ENCODE measurements around the gene AFAP1. TPM values are rescaled to one million over a fixed set of nuclear protein-coding genes. Genes with fewer than 3 reads are reported as not detected.

The AFAP1 gene
- total RNA-seq, 1 experiment from 2014 or later = 42.1 TPM

GRCh38 chr4:7987148-7987989 lies 47.7 kb upstream of the AFAP1 start:
- no peaks in the 10 kb centered on the region for H4K20me1 ChIP-seq (ENCODE audit: low read length)
- no TSS peak for BruUV-seq (replicated peaks)
- POLR2A ChIA-PET (ENCODE audit: unreplicated experiment) = interaction anchor here (0.6 kb wide), 2 partner anchors 12 to 58 kb away, joined by 3 read pairs; no protein-coding TSS in a partner anchor
- no peaks in the 10 kb centered on the region for H3K36me3 ChIP-seq (ENCODE audit: low read depth, low read length)
- DNase-seq = peak; percentile 86
- TF ChIP-seq EZH2phosphoT487 (IDR thresholded peaks at IDR 0.05; ENCODE audit: borderline replicate concordance, low read length) = no peak
- TF ChIP-seq, protein P1, sequence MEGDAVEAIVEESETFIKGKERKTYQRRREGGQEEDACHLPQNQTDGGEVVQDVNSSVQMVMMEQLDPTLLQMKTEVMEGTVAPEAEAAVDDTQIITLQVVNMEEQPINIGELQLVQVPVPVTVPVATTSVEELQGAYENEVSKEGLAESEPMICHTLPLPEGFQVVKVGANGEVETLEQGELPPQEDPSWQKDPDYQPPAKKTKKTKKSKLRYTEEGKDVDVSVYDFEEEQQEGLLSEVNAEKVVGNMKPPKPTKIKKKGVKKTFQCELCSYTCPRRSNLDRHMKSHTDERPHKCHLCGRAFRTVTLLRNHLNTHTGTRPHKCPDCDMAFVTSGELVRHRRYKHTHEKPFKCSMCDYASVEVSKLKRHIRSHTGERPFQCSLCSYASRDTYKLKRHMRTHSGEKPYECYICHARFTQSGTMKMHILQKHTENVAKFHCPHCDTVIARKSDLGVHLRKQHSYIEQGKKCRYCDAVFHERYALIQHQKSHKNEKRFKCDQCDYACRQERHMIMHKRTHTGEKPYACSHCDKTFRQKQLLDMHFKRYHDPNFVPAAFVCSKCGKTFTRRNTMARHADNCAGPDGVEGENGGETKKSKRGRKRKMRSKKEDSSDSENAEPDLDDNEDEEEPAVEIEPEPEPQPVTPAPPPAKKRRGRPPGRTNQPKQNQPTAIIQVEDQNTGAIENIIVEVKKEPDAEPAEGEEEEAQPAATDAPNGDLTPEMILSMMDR (conservative IDR thresholded peaks at IDR 0.05; ENCODE audit: low read depth, low read length) = peak; percentile 86
- H3K4me1 ChIP-seq (ENCODE audit: insufficient read depth, low read length) = peaks cover 15% of the 10 kb centered on the region
- peak; percentile 81 for ATAC-seq
- H3K79me2 ChIP-seq (ENCODE audit: low read length) = no peaks in the 10 kb centered on the region
- H3K9ac ChIP-seq (ENCODE audit: low read length) = peak overlapping the region; percentile 35; the same call in 1 of the 2 replicates
- H3F3A ChIP-seq (ENCODE audit: low read length, unreplicated experiment) = no peaks in the 10 kb centered on the region
- H2AFZ ChIP-seq (ENCODE audit: low read length) = 0 out of 2 replicates have a peak overlapping the region, but pooled peaks have one; percentile 42
- no peak overlapping the region for H3K4me2 ChIP-seq (ENCODE audit: low read length)
- H3K9me2 ChIP-seq (replicated peaks; ENCODE audit: low read length) = no peaks in the 10 kb centered on the region
- no peaks in the 10 kb centered on the region for H3K9me3 ChIP-seq (ENCODE audit: low read length)
- no peak overlapping the region for H3K4me3 ChIP-seq (ENCODE audit: low read length)
- CTCF ChIA-PET = interaction anchor here (1.4 kb wide), 1 partner anchor 185 kb away, joined by 11 read pairs; no protein-coding TSS in a partner anchor
- intact Hi-C loops (cut with micrococcal nuclease) = loop anchor here (1.0 to 5.0 kb wide), 2 partner anchors 105 to 183 kb away; no protein-coding TSS in a partner anchor
- no peaks in the 10 kb centered on the region for H3K27me3 ChIP-seq (ENCODE audit: low read length)
- H3K27ac ChIP-seq (ENCODE audit: low read length) = peak overlapping the region; percentile 66

- no peak for ATAC-seq
- CTCF ChIA-PET = no interaction called here
Observed at GRCh38 chr4:7985891-7986441, 46.3 kb upstream of the AFAP1 start.

More at GRCh38 chr4:7985891-7986441, 46.3 kb upstream of the AFAP1 start:
- TF ChIP-seq EZH2 (IDR thresholded peaks at IDR 0.05; ENCODE audit: low read length, unreplicated experiment) (no peak), EZH2phosphoT487 (IDR thresholded peaks at IDR 0.05; ENCODE audit: borderline replicate concordance, low read length) (no peak)
- TF ChIP-seq, protein P1 (conservative IDR thresholded peaks at IDR 0.05; ENCODE audit: low read depth, low read length) = no peak
- Histone ChIP-seq H3K9me3 (ENCODE audit: low read length) (no peaks in the 10 kb centered on the region), H3K9ac (ENCODE audit: low read length) (no peak overlapping the region), H3K27me3 (ENCODE audit: low read length) (no peaks in the 10 kb centered on the region), H3K4me1 (ENCODE audit: insufficient read depth, low read length) (peaks cover 15% of the 10 kb centered on the region), H3K4me2 (ENCODE audit: low read length) (no peak overlapping the region), H2AFZ (ENCODE audit: low read length) (no peak overlapping the region), H3K27ac (ENCODE audit: low read length) (no peak overlapping the region), H3F3A (ENCODE audit: low read length, unreplicated experiment) (no peaks in the 10 kb centered on the region), H3K4me3 (ENCODE audit: low read length) (no peak overlapping the region), H3K79me2 (ENCODE audit: low read length) (no peaks in the 10 kb centered on the region), H4K20me1 (ENCODE audit: low read length) (no peaks in the 10 kb centered on the region), H3K36me3 (ENCODE audit: low read depth, low read length) (no peaks in the 10 kb centered on the region), H3K9me2 (replicated peaks; ENCODE audit: low read length) (no peaks in the 10 kb centered on the region)
- DNase-seq = no peak
- no TSS peak for BruUV-seq (replicated peaks)
- POLR2A ChIA-PET (ENCODE audit: unreplicated experiment) = no interaction called here
- intact Hi-C loops (cut with micrococcal nuclease) = loop anchor here (5.0 kb wide), 1 partner anchor 104 kb away; no protein-coding TSS in a partner anchor
